Natural killer cell (primary cell): ENCODE data around the gene MMP28. TPM values are rescaled to one million over a fixed set of nuclear protein-coding genes. Genes with fewer than 3 reads are reported as not detected.
"Not testable (repeated sequence)": the region's sequence is repeated elsewhere in the genome, so short reads cannot be mapped to it uniquely, and the experiment has no call there.

ENCODE experiments used
- ATAC-seq, 3 donors: fragments of 150-1000 bp in 2 of 3; fragments of 200-7000 bp in 1 of 3; cut with Tn5 transposase; 1 replicate in 1 of 3; 2 replicates in 2 of 3; pipeline ENCODE4 v1.10.0; 2021; ENCODE audit warnings: mild to moderate bottlenecking in 2 of 3, moderate library complexity in 2 of 3
- DNase-seq, 2 donors: peaks; one replicate each; pipeline versions ENCODE4 v3.0.0 to v3.0.0-alpha.2; 2013 to 2021; ENCODE audit warnings: mixed read lengths in 1 of 2
- H3K27ac ChIP-seq: one replicate; pipeline ENCODE4 v1.5.1; 2013; ENCODE audit warnings: mild to moderate bottlenecking, low read length
- H3K27me3 ChIP-seq: one replicate; pipeline ENCODE4 v1.6.1; 2013; ENCODE audit warnings: low read length; ENCODE audit not compliant: control insufficient read depth, insufficient read depth
- H3K36me3 ChIP-seq: one replicate; pipeline ENCODE4 v1.6.1; 2013; ENCODE audit warnings: low read length; ENCODE audit not compliant: control insufficient read depth, insufficient read depth
- H3K4me1 ChIP-seq: one replicate; pipeline ENCODE4 v1.6.1; 2013; ENCODE audit warnings: low read length; ENCODE audit not compliant: control insufficient read depth, insufficient read depth
- H3K4me3 ChIP-seq: one replicate; pipeline ENCODE4 v1.5.1; 2013; ENCODE audit warnings: low read length
- H3K9me3 ChIP-seq: one replicate; pipeline ENCODE4 v1.6.1; 2013; ENCODE audit warnings: low read length; ENCODE audit not compliant: control insufficient read depth, insufficient read depth
- H3K27ac Mint-ChIP-seq, 2 donors: one replicate each; pipeline ENCODE4 v1.8.0; 2022; ENCODE audit warnings: mild to moderate bottlenecking in 2 of 2, mixed read lengths in 2 of 2, moderate library complexity in 1 of 2
- H3K27me3 Mint-ChIP-seq, 2 donors: one replicate each; pipeline ENCODE4 v1.8.0; 2022; ENCODE audit warnings: low read depth in 2 of 2, mixed read lengths in 2 of 2
- H3K36me3 Mint-ChIP-seq: one replicate; pipeline ENCODE4 v1.8.0; 2022; ENCODE audit warnings: mixed read lengths
- H3K4me1 Mint-ChIP-seq, 2 donors: one replicate each; pipeline ENCODE4 v1.8.0; 2022; ENCODE audit warnings: mixed read lengths in 2 of 2
- H3K4me3 Mint-ChIP-seq: one replicate; pipeline ENCODE4 v1.8.0; 2022; ENCODE audit warnings: mild to moderate bottlenecking, moderate library complexity, mixed read lengths
- H3K9me3 Mint-ChIP-seq, 2 donors: one replicate each; pipeline ENCODE4 v1.8.0; 2022; ENCODE audit warnings: mixed read lengths in 2 of 2
- CTCF ChIP-seq: fragments of 200-600 bp; IDR thresholded peaks from one replicate; pipeline ENCODE4 v1.8.0; 2022; ENCODE audit warnings: antibody characterized with exemption
- WGBS: methylation state at CpG from one replicate; pipeline ENCODE4 v1.1.7; 2013; ENCODE audit warnings: missing lambda C conversion rate; ENCODE audit not compliant: insufficient coverage; 5-methylcytosine and 5-hydroxymethylcytosine counted together
- intact Hi-C: fragments of 100-400 bp; cut with micrococcal nuclease; formaldehyde crosslinking; loops from one replicate; pipeline ENCODE4 v1.14.2; 2022
- total RNA-seq, 4 donors: library from RNA; stranded (reverse); fragments of 120-200 nt in 1 of 4; gene quantifications; one replicate each; pipeline versions ENCODE4 v1.2.3 to v1.2.4, GENCODE V29; 2013 to 2022

MMP28 gene
- total RNA-seq, 3 donors from 2014 or later (not counting 1 experiment from before 2014, with no cell fraction given): 1.1 TPM; not detected in 2

- Mint-ChIP-seq H3K9me3 (no peaks in the 10 kb centered on the region), H3K4me1 (peaks cover 0 to 4% of the 10 kb centered on the region in 2 donors), H3K27ac (no peak overlapping the region), H3K27me3 (peaks cover 34 to 39% of the 10 kb centered on the region in 2 donors), H3K36me3 (no peaks in the 10 kb centered on the region), H3K4me3 (no peak overlapping the region)
- H3K4me1 ChIP-seq: peaks cover 2% of the 10 kb centered on the region
- no peak for ATAC-seq
- no peaks in the 10 kb centered on the region for H3K36me3 ChIP-seq
- intact Hi-C loops: no loop called here
- no peak overlapping the region for H3K27ac ChIP-seq
- H3K4me3 ChIP-seq: no peak overlapping the region
- H3K27me3 ChIP-seq: peaks cover 13% of the 10 kb centered on the region
- no peaks in the 10 kb centered on the region for H3K9me3 ChIP-seq
- WGBS: 43% methylated on average over 16 of the region's 16 CpGs
- no peak for DNase-seq
- no peak for TF ChIP-seq CTCF
Observed at GRCh38 chr17:35752471-35752870, 43.0 kb downstream of the MMP28 start.

GRCh38 chr17:35751541-35751940 lies 43.9 kb downstream of the MMP28 start:
- H3K27ac ChIP-seq, H3K4me1 ChIP-seq, H3K4me3 ChIP-seq, H3K9me3 Mint-ChIP-seq, DNase-seq, ATAC-seq, H3K36me3 Mint-ChIP-seq, intact Hi-C loops, H3K9me3 ChIP-seq, H3K4me1 Mint-ChIP-seq, H3K4me3 Mint-ChIP-seq, H3K36me3 ChIP-seq, H3K27ac Mint-ChIP-seq: not testable (repeated sequence)
- peaks cover 14% of the 10 kb centered on the region for H3K27me3 ChIP-seq
- H3K27me3 Mint-ChIP-seq: peaks cover 34 to 39% of the 10 kb centered on the region in 2 donors
- 88% methylated on average over 3 of the region's 4 CpGs for WGBS

- H3K4me3 ChIP-seq: no peak overlapping the region
- DNase-seq (no peak), ATAC-seq (no peak)
- H3K27me3 ChIP-seq: peaks cover 14% of the 10 kb centered on the region
- Mint-ChIP-seq H3K4me3 (no peak overlapping the region), H3K27me3 (peaks cover 34 to 39% of the 10 kb centered on the region in 2 donors), H3K9me3 (no peaks in the 10 kb centered on the region), H3K27ac (no peak overlapping the region), H3K4me1 (peaks cover 0 to 4% of the 10 kb centered on the region in 2 donors), H3K36me3 (no peaks in the 10 kb centered on the region)
- H3K4me1 ChIP-seq: peaks cover 6% of the 10 kb centered on the region
- no peak overlapping the region for H3K27ac ChIP-seq
- 88% methylated on average over 9 of the region's 10 CpGs for WGBS
- intact Hi-C loops: no loop called here
- H3K36me3 ChIP-seq: no peaks in the 10 kb centered on the region
- no peaks in the 10 kb centered on the region for H3K9me3 ChIP-seq
- TF ChIP-seq CTCF: no peak
Observed at GRCh38 chr17:35750526-35751395, 44.7 kb downstream of the MMP28 start.

GRCh38 chr17:35749560-35750412 lies 45.7 kb downstream of the MMP28 start:
- DNase-seq (no peak), ATAC-seq (no peak)
- Mint-ChIP-seq H3K27ac (no peak overlapping the region), H3K9me3 (no peaks in the 10 kb centered on the region), H3K4me1 (peaks cover 0 to 4% of the 10 kb centered on the region in 2 donors), H3K4me3 (no peak overlapping the region), H3K27me3 (peaks cover 34 to 39% of the 10 kb centered on the region in 2 donors), H3K36me3 (no peaks in the 10 kb centered on the region)
- H3K36me3 ChIP-seq: no peaks in the 10 kb centered on the region
- intact Hi-C loops: no loop called here
- H3K4me3 ChIP-seq: no peak overlapping the region
- H3K9me3 ChIP-seq: no peaks in the 10 kb centered on the region
- H3K4me1 ChIP-seq: peaks cover 6% of the 10 kb centered on the region
- 14% methylated on average over 35 of the region's 35 CpGs for WGBS
- no peak overlapping the region for H3K27ac ChIP-seq
- H3K27me3 ChIP-seq: peaks cover 14% of the 10 kb centered on the region
- TF ChIP-seq CTCF: no peak
